Gastrocnemius medialis (tissue), 4 donors: Measurements from ENCODE around the gene GNB1.

Experiments
- POLR2A ChIP-seq, 2 donors: fragments of 450-650 bp; IDR thresholded peaks; one replicate each; pipeline ENCODE4 v1.6.1; 2017; ENCODE audit warnings: antibody characterized with exemption in 2 of 2, mild to moderate bottlenecking in 2 of 2, moderate library complexity in 2 of 2
- TF ChIP-seq, protein P1 (sequence below), 5 experiments: fragments of 450-650 bp in 3 of 5; fragments of 200-600 bp in 2 of 5; sonication (generic) in 2 of 5; IDR thresholded peaks in 4 of 5; conservative IDR thresholded peaks in 1 of 5; 1 replicate in 4 of 5; 2 replicates in 1 of 5; pipeline ENCODE4 v1.5.1; 2016 to 2019; ENCODE audit warnings: antibody characterized with exemption in 5 of 5, mild to moderate bottlenecking in 3 of 5, moderate library complexity in 3 of 5

DNA sequence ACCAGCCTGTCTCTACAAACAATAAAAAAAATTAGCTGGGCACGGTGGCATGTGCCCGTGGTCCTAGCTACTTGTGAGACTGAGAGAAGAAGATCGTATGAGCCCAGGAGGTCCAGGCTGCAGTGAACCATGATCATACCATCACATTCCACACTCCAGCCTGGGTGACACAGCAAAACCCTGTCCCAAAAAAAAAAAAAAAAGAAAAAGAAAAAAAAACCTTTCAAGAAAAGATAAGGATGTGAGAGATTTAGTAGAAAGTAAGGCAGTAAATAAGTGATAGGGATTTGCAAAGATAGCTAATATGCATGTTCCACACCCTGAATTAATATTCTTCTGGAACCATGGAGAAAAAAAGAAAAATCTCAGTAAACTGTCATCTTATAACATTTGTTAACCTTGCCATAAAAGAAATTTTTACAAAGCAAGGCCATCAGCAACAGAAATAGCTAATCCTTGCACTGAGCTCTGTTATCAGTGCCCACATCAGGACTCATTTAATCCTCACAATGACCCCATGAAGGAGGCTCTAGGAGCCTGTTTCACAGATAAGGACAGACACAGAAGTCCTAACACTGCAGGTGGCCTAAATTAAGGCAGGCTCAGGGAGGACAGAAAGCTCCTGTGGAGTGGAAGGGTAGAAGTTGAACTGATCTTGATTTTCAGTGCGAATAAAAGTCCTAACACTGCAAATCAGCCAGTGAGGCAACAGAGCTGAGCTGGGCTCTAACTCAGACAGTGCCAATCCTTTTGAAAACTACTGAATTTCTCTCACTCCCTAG lies 7.6 kb downstream of the GNB1 start:
- TF ChIP-seq, protein P1, sequence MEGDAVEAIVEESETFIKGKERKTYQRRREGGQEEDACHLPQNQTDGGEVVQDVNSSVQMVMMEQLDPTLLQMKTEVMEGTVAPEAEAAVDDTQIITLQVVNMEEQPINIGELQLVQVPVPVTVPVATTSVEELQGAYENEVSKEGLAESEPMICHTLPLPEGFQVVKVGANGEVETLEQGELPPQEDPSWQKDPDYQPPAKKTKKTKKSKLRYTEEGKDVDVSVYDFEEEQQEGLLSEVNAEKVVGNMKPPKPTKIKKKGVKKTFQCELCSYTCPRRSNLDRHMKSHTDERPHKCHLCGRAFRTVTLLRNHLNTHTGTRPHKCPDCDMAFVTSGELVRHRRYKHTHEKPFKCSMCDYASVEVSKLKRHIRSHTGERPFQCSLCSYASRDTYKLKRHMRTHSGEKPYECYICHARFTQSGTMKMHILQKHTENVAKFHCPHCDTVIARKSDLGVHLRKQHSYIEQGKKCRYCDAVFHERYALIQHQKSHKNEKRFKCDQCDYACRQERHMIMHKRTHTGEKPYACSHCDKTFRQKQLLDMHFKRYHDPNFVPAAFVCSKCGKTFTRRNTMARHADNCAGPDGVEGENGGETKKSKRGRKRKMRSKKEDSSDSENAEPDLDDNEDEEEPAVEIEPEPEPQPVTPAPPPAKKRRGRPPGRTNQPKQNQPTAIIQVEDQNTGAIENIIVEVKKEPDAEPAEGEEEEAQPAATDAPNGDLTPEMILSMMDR (IDR thresholded peaks at IDR 0.05 in 4 of 5, conservative IDR thresholded peaks at IDR 0.05 in 1 of 5), result no peak
- no peak for TF ChIP-seq POLR2A (IDR thresholded peaks at IDR 0.05)
